ENCODE data around the gene MYO9B. TPM values are rescaled to one million over a fixed set of nuclear protein-coding genes. Genes with fewer than 3 reads are reported as not detected.

MYO9B gene
- total and polyA plus RNA-seq, 2 donors, result 28.2 to 103 TPM

- Histone ChIP-seq H3K9me3 (ENCODE audit: control insufficient read depth in 2 of 2, insufficient read depth in 1 of 2, low read length in 1 of 2) (peaks cover 1 to 5% of the 10 kb centered on the region in 2 donors), H3K4me1 (ENCODE audit: control insufficient read depth in 2 of 2, insufficient read depth in 2 of 2, low read length in 2 of 2) (no peaks in the 10 kb centered on the region), H3K4me3 (ENCODE audit: low read length in 2 of 2) (no peak overlapping the region), H3K36me3 (ENCODE audit: control insufficient read depth in 2 of 2, insufficient read depth in 2 of 2, low read length in 1 of 2) (peaks cover 81 to 87% of the 10 kb centered on the region in 2 donors), H3K27me3 (ENCODE audit: control insufficient read depth in 2 of 2, insufficient read depth in 1 of 2, low read length in 1 of 2) (no peaks in the 10 kb centered on the region), H3K27ac (ENCODE audit: low read depth in 1 of 2, low read length in 1 of 2) (no peak overlapping the region)
- DNase-seq (ENCODE audit: low read depth in 6 of 9, low spot score in 9 of 9), result no peak
- WGBS, result 97% methylated on average over 7 of the region's 7 CpGs
These were observed 89.1 kb downstream of the MYO9B start for GRCh38 chr19:17164639-17165038.

- no peaks in the 10 kb centered on the region for H3K27me3 ChIP-seq (ENCODE audit: control insufficient read depth in 2 of 2, insufficient read depth in 1 of 2, low read length in 1 of 2)
- H3K4me1 ChIP-seq (ENCODE audit: control insufficient read depth in 2 of 2, insufficient read depth in 2 of 2, low read length in 2 of 2), result no peaks in the 10 kb centered on the region
- peaks cover 82 to 91% of the 10 kb centered on the region in 2 donors for H3K36me3 ChIP-seq (ENCODE audit: control insufficient read depth in 2 of 2, insufficient read depth in 2 of 2, low read length in 1 of 2)
- WGBS, result 98% methylated on average over 5 of the region's 5 CpGs
- no peak overlapping the region for H3K4me3 ChIP-seq (ENCODE audit: low read length in 2 of 2)
- DNase-seq (ENCODE audit: low read depth in 6 of 9, low spot score in 9 of 9), result no peak
- H3K27ac ChIP-seq (ENCODE audit: low read depth in 1 of 2, low read length in 1 of 2), result no peak overlapping the region
- peaks cover 1 to 5% of the 10 kb centered on the region in 2 donors for H3K9me3 ChIP-seq (ENCODE audit: control insufficient read depth in 2 of 2, insufficient read depth in 1 of 2, low read length in 1 of 2)
These were observed 90.1 kb downstream of the MYO9B start for GRCh38 chr19:17165715-17166114.

- no peak for DNase-seq (ENCODE audit: low read depth in 6 of 9, low spot score in 9 of 9)
- Histone ChIP-seq H3K27ac (ENCODE audit: low read depth in 1 of 2, low read length in 1 of 2) (peak overlapping the region in 1 of 2 donors; percentile 17), H3K36me3 (ENCODE audit: control insufficient read depth in 2 of 2, insufficient read depth in 2 of 2, low read length in 1 of 2) (peaks cover 84% of the 10 kb centered on the region in 2 donors), H3K9me3 (ENCODE audit: control insufficient read depth in 2 of 2, insufficient read depth in 1 of 2, low read length in 1 of 2) (no peaks in the 10 kb centered on the region), H3K4me1 (ENCODE audit: control insufficient read depth in 2 of 2, insufficient read depth in 2 of 2, low read length in 2 of 2) (no peaks in the 10 kb centered on the region), H3K27me3 (ENCODE audit: control insufficient read depth in 2 of 2, insufficient read depth in 1 of 2, low read length in 1 of 2) (no peaks in the 10 kb centered on the region), H3K4me3 (ENCODE audit: low read length in 2 of 2) (no peak overlapping the region)
- 92% methylated on average over 13 of the region's 13 CpGs for WGBS
These were observed 95.1 kb downstream of the MYO9B start for GRCh38 chr19:17170538-17171297.

- H3K27ac ChIP-seq (ENCODE audit: low read depth in 1 of 2, low read length in 1 of 2), result no peak overlapping the region
- no peak overlapping the region for H3K4me3 ChIP-seq (ENCODE audit: low read length in 2 of 2)
- H3K9me3 ChIP-seq (ENCODE audit: control insufficient read depth in 2 of 2, insufficient read depth in 1 of 2, low read length in 1 of 2), result no peaks in the 10 kb centered on the region
- H3K27me3 ChIP-seq (ENCODE audit: control insufficient read depth in 2 of 2, insufficient read depth in 1 of 2, low read length in 1 of 2), result no peaks in the 10 kb centered on the region
- no peaks in the 10 kb centered on the region for H3K4me1 ChIP-seq (ENCODE audit: control insufficient read depth in 2 of 2, insufficient read depth in 2 of 2, low read length in 2 of 2)
- H3K36me3 ChIP-seq (ENCODE audit: control insufficient read depth in 2 of 2, insufficient read depth in 2 of 2, low read length in 1 of 2), result peaks cover 72 to 87% of the 10 kb centered on the region in 2 donors
- WGBS, result 99% methylated on average over 8 of the region's 8 CpGs
- DNase-seq (ENCODE audit: low read depth in 6 of 9, low spot score in 9 of 9), result no peak
These were observed 96.3 kb downstream of the MYO9B start for GRCh38 chr19:17171874-17172273.

- H3K4me3 ChIP-seq (ENCODE audit: low read length in 2 of 2), result no peak overlapping the region
- peaks cover 71 to 82% of the 10 kb centered on the region in 2 donors for H3K36me3 ChIP-seq (ENCODE audit: control insufficient read depth in 2 of 2, insufficient read depth in 2 of 2, low read length in 1 of 2)
- H3K27ac ChIP-seq (ENCODE audit: low read depth in 1 of 2, low read length in 1 of 2), result no peak overlapping the region
- no peak for DNase-seq (ENCODE audit: low read depth in 6 of 9, low spot score in 9 of 9)
- no peaks in the 10 kb centered on the region for H3K4me1 ChIP-seq (ENCODE audit: control insufficient read depth in 2 of 2, insufficient read depth in 2 of 2, low read length in 2 of 2)
- WGBS, result 91% methylated on average over 33 of the region's 33 CpGs
- no peaks in the 10 kb centered on the region for H3K27me3 ChIP-seq (ENCODE audit: control insufficient read depth in 2 of 2, insufficient read depth in 1 of 2, low read length in 1 of 2)
- H3K9me3 ChIP-seq (ENCODE audit: control insufficient read depth in 2 of 2, insufficient read depth in 1 of 2, low read length in 1 of 2), result no peaks in the 10 kb centered on the region
These were observed 97.2 kb downstream of the MYO9B start for GRCh38 chr19:17172624-17173345.

- no peak for DNase-seq (ENCODE audit: low read depth in 6 of 9, low spot score in 9 of 9)
- peaks cover 0 to 3% of the 10 kb centered on the region in 2 donors for H3K4me1 ChIP-seq (ENCODE audit: control insufficient read depth in 2 of 2, insufficient read depth in 2 of 2, low read length in 2 of 2)
- H3K27me3 ChIP-seq (ENCODE audit: control insufficient read depth in 2 of 2, insufficient read depth in 1 of 2, low read length in 1 of 2), result no peaks in the 10 kb centered on the region
- H3K9me3 ChIP-seq (ENCODE audit: control insufficient read depth in 2 of 2, insufficient read depth in 1 of 2, low read length in 1 of 2), result no peaks in the 10 kb centered on the region
- WGBS, result 97% methylated on average over 10 of the region's 10 CpGs
- H3K27ac ChIP-seq (ENCODE audit: low read depth in 1 of 2, low read length in 1 of 2), result no peak overlapping the region
- peaks cover 46 to 61% of the 10 kb centered on the region in 2 donors for H3K36me3 ChIP-seq (ENCODE audit: control insufficient read depth in 2 of 2, insufficient read depth in 2 of 2, low read length in 1 of 2)
- no peak overlapping the region for H3K4me3 ChIP-seq (ENCODE audit: low read length in 2 of 2)
These were observed 102.7 kb downstream of the MYO9B start for GRCh38 chr19:17178291-17178690.

- no peak overlapping the region for H3K4me3 ChIP-seq (ENCODE audit: low read length in 2 of 2)
- no peak for DNase-seq (ENCODE audit: low read depth in 6 of 9, low spot score in 9 of 9)
- H3K27ac ChIP-seq (ENCODE audit: low read depth in 1 of 2, low read length in 1 of 2), result no peak overlapping the region
- WGBS, result 94% methylated on average over 22 of the region's 22 CpGs
- peaks cover 46 to 55% of the 10 kb centered on the region in 2 donors for H3K36me3 ChIP-seq (ENCODE audit: control insufficient read depth in 2 of 2, insufficient read depth in 2 of 2, low read length in 1 of 2)
- H3K9me3 ChIP-seq (ENCODE audit: control insufficient read depth in 2 of 2, insufficient read depth in 1 of 2, low read length in 1 of 2), result no peaks in the 10 kb centered on the region
- no peaks in the 10 kb centered on the region for H3K27me3 ChIP-seq (ENCODE audit: control insufficient read depth in 2 of 2, insufficient read depth in 1 of 2, low read length in 1 of 2)
- peaks cover 0 to 5% of the 10 kb centered on the region in 2 donors for H3K4me1 ChIP-seq (ENCODE audit: control insufficient read depth in 2 of 2, insufficient read depth in 2 of 2, low read length in 2 of 2)
These were observed 105.6 kb downstream of the MYO9B start for GRCh38 chr19:17180997-17181702.

GRCh38 chr19:17183271-17183761 lies 107.7 kb downstream of the MYO9B start:
- peak in 3 of 9 donors; percentile 6 to 12 (median 8) for DNase-seq (ENCODE audit: low read depth in 6 of 9, low spot score in 9 of 9)
- Histone ChIP-seq H3K36me3 (ENCODE audit: control insufficient read depth in 2 of 2, insufficient read depth in 2 of 2, low read length in 1 of 2) (peaks cover 46 to 58% of the 10 kb centered on the region in 2 donors), H3K27ac (ENCODE audit: low read depth in 1 of 2, low read length in 1 of 2) (peak overlapping the region in 1 of 2 donors; percentile 15), H3K4me1 (ENCODE audit: control insufficient read depth in 2 of 2, insufficient read depth in 2 of 2, low read length in 2 of 2) (peaks cover 0 to 5% of the 10 kb centered on the region in 2 donors), H3K9me3 (ENCODE audit: control insufficient read depth in 2 of 2, insufficient read depth in 1 of 2, low read length in 1 of 2) (no peaks in the 10 kb centered on the region), H3K4me3 (ENCODE audit: low read length in 2 of 2) (no peak overlapping the region), H3K27me3 (ENCODE audit: control insufficient read depth in 2 of 2, insufficient read depth in 1 of 2, low read length in 1 of 2) (no peaks in the 10 kb centered on the region)
- WGBS, result 68% methylated on average over 14 of the region's 14 CpGs

Measured in thymus (tissue), 11 donors.